ENCODE results near the gene SETBP1.

Gene SETBP1

GRCh38 chr18:44927127-44927849 is 246.6 kb downstream of the SETBP1 start:
- no peak overlapping the region for H3K4me3 ChIP-seq (ENCODE audit: low read length)
- no peak for TF ChIP-seq CTCF (conservative IDR thresholded peaks at IDR 0.05; ENCODE audit: low read depth, low read length)
- DNase-seq (ENCODE audit: low read depth) = no peak

GRCh38 chr18:44934901-44935300 is 254.2 kb downstream of the SETBP1 start:
- no peak for TF ChIP-seq CTCF (conservative IDR thresholded peaks at IDR 0.05; ENCODE audit: low read depth, low read length)
- no peak overlapping the region for H3K4me3 ChIP-seq (ENCODE audit: low read length)
- no peak for DNase-seq (ENCODE audit: low read depth)

- H3K4me3 ChIP-seq (ENCODE audit: low read length) = no peak overlapping the region
- DNase-seq (ENCODE audit: low read depth) = no peak
- TF ChIP-seq CTCF (conservative IDR thresholded peaks at IDR 0.05; ENCODE audit: low read depth, low read length) = no peak
These were observed 254.8 kb downstream of the SETBP1 start for GRCh38 chr18:44935455-44935854.

- DNase-seq (ENCODE audit: low read depth) = no peak
- no peak overlapping the region for H3K4me3 ChIP-seq (ENCODE audit: low read length)
- TF ChIP-seq CTCF (conservative IDR thresholded peaks at IDR 0.05; ENCODE audit: low read depth, low read length) = no peak
These were observed 255.8 kb downstream of the SETBP1 start for GRCh38 chr18:44936485-44936884.

- DNase-seq (ENCODE audit: low read depth) = no peak
- H3K4me3 ChIP-seq (ENCODE audit: low read length) = no peak overlapping the region
- no peak for TF ChIP-seq CTCF (conservative IDR thresholded peaks at IDR 0.05; ENCODE audit: low read depth, low read length)
These were observed 257.5 kb downstream of the SETBP1 start for GRCh38 chr18:44937960-44938719.

GRCh38 chr18:44938720-44939665 is 258.3 kb downstream of the SETBP1 start:
- no peak for TF ChIP-seq CTCF (conservative IDR thresholded peaks at IDR 0.05; ENCODE audit: low read depth, low read length)
- no peak for DNase-seq (ENCODE audit: low read depth)
- no peak overlapping the region for H3K4me3 ChIP-seq (ENCODE audit: low read length)

Measured in retinal pigment epithelial cell (primary cell).